8988T (cell line): ENCODE data around the gene POLN.

Source experiments
- DNase-seq: peaks from one replicate; pipeline ENCODE4 v3.0.0; 2011

Gene POLN

DNA sequence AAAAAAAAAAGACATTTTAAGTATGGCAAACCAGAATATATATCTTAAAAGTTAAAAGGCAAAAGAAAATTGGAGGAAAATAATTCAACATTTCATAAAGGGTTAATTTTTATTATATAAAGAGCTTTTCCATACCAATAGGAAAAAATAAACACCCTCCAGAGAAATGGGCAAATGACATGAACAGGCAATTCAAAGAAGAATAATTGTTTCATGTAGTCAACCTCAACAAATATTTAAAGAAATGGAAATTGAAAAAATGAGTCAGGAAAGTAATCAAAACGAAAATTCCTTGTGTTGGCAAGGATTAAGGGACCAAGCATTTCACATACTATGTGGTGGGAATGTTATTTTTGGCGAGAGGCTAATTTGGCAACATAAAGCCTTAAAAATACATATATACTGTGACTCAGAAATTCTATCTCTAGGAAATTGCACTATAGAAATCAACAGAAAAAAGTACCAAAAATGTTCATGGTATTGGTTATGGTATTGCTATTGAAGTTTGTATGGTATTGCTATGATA, 87.6 kb downstream of the POLN start:
- no peak for DNase-seq

DNA sequence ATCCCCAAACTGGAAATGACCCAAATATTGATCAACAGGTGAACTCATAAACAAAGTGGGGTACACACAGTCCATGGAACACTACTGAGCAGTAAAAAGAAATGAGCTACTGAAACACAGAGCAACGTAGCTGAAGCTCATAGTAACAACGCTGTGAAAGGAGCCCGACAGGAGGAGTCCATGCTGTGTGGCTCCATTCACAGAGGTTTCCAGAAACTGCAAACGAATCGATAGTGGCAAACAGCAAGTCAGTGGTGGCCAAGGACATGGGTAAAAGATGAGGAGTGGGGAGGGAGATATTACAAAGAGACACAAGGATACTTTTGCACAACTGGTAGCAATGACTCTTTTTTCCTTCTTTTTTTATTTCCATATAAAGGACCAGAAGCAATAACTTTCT, 90.4 kb downstream of the POLN start:
- DNase-seq = no peak

- DNase-seq = no peak
Measured at GRCh38 chr4:2150076-2150475, 91.8 kb downstream of the POLN start.

- no peak for DNase-seq
Measured at GRCh38 chr4:2142630-2143427, 99.1 kb downstream of the POLN start.

DNA sequence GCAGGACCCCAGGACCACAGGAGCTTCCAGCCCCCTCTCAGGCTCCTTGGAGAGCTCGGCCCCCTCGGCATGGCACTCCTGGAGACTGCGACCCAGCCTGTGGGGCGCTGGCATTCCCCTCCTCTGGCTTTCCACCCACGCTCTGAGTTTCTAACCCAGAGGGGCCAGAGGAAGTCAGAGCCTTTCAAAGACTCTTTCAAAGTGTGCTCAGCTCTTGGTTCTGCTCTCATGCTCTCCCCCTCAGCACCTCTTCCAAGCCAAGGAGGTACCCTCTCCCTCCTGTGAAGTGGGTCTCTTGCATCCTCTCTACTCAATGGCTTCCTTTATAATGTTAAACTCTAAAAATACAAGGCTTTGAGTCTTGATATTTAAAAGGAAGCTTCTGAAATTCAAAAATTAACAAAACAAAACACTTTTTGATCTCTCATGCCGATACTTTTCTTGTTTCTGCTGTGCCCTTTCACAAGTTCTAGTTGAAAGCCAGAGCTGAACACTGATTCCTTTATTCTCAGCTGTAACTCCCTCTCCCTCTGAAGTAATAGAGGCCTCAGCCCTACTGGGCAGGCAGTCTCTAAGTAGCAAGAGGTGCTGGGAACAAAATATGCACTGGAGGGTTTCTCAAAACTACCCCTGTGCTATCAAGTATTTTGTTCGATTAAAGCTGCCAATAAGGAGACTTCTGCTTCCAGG, 100.0 kb downstream of the POLN start:
- DNase-seq = no peak

GRCh38 chr4:2141022-2141761, 100.7 kb downstream of the POLN start:
- no peak for DNase-seq

GRCh38 chr4:2138846-2139500, 102.9 kb downstream of the POLN start:
- DNase-seq = no peak

- DNase-seq = no peak
Measured at GRCh38 chr4:2136726-2137125, 105.2 kb downstream of the POLN start.

GRCh38 chr4:2135083-2135482, 106.8 kb downstream of the POLN start:
- no peak for DNase-seq

DNA sequence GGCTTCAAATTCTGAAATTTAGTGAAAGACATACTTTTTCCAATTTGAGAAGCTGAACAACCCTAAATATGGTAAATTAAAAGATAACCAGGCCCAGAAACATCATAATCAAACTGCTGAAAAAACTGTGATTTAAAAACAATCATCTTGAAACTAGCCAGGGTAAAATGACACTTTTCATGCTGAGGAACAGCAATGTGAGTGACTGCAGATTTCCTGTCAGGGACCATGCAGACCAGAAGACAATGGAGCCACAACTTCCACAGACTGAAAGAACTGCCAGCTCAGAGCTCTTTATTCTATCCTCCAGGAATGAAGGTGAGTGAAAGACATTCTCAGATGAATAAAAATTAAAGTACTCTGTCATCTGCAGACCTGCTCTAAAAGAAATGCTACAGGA, 109.5 kb downstream of the POLN start:
- no peak for DNase-seq

- DNase-seq = no peak
Measured at GRCh38 chr4:2127609-2128332, 114.2 kb downstream of the POLN start.

- no peak for DNase-seq
Measured at GRCh38 chr4:2126309-2127043, 115.4 kb downstream of the POLN start.

DNA sequence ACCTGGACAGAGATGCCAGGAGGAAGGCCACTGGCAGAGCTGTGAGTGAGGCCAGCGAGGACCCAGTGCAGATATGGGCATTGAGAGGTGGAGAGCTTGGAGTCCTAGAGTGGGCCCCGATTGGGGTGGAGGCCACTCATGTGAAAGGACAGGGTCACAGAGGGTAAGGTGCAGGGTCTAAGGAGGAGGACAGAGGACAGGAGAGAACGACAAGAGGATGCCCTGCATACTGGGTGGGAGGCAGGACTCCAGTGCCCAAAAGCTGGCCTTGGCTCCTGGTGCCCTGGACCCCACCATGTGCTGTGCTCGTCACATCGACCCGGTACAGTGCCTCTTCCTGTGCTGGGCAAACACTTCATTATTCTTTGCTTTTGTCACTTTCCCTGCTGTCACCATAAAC, 116.1 kb downstream of the POLN start:
- no peak for DNase-seq

DNA sequence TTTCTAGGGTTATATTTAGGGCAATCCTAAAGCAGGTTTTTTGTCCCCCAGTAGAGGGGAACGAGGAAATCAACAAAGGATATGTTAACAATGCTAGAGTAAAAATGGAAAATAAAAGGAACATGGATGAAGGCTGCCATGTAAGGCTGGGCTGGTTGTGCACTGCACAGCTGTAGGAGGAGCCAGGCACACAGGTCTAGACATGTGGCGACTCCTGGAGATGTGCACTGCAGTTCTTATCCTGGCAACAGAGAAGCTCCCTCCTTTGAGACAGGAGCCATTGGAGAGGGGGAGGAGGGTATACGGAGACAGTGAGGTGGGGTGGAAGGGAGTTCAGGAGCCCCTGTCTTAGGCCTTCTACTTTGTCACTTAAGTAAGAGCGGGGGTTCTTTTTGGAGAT, 116.9 kb downstream of the POLN start:
- no peak for DNase-seq

DNA sequence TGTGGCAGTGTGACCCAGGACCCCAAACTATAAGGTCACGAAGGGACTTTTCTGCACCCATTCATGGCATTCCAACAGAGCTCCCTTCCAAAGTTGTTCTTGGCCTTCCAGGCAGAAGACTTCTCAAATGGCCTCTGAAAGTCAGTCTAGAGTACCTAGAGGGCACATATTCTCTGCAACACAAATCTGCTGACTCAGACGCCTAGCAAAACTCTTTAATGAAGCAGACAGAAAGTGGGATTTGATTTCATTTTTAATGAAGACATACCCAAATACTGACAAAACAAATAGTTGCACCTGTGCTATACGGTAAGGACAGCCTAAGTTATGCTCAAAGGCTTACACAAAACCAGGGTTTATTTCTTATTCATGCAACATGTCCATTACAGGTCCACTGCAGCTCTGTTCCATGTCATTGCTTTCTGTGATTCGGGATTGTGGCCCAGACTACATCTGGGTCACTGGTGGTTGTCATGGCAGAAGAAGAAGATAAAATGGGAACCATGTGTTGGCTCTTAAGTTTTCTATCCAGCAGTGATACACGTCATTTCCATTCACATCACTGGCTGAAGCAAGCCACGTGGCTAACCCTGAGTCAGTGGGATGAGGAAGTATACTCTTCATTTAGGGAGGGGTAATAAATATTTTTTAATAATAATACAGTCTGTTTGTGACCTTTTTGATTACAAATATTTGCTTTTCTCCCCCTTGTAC, 125.1 kb downstream of the POLN start:
- no peak for DNase-seq

DNA sequence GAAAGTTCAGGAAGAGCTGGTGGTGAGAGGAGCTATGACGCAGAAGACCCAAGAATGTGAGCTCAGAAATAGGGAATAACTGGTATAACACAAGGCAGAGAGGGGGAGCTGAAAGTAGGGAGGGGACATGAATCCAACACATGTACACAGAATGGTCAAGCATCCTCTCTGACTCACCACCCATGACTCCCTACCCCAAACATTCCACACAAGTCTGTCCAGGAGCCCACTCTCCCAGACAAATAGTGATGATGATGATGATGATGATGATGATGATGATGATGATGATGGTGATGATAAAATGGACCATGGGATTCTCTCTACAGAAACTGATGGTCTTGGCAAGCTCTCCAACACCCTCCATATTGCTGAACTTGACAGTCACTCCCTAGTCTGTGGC, 136.4 kb downstream of the POLN start:
- DNase-seq = no peak

DNA sequence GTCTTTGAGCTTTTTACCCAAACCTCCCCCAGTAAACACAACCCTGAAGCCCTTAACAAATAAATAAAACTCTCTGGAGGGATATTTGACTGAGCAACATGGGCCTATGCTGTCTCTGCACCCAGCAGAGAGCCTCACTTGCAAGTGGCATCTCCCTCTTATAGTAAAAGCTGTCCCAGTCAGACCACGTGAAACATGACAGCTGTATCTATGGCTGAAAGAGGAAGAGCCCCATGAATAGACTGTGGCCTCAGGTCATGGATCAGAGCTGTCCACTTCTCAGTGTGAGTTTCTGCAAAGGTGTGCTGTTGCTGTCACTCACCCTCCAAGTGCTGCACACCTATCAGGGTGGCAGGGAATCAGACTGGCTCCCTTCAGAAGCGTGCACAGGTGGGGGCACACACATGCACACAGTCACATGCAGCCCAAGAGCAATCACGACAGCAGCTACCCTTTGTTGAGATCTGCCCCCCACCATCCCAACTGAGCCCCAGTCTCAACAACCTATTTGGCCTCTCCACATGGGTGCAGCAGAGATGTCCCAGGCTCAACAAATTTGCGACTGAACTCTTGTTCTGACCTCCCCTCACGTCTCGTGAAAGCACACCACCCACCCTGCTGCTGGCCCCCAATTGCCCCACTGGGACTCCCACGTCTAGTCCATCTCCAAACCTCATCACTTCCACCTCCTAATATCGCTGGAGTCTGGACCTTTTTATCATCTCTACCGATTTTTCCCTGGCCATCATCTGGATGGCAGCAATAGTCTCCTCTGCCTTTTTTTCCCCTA, 137.2 kb downstream of the POLN start:
- no peak for DNase-seq

DNA sequence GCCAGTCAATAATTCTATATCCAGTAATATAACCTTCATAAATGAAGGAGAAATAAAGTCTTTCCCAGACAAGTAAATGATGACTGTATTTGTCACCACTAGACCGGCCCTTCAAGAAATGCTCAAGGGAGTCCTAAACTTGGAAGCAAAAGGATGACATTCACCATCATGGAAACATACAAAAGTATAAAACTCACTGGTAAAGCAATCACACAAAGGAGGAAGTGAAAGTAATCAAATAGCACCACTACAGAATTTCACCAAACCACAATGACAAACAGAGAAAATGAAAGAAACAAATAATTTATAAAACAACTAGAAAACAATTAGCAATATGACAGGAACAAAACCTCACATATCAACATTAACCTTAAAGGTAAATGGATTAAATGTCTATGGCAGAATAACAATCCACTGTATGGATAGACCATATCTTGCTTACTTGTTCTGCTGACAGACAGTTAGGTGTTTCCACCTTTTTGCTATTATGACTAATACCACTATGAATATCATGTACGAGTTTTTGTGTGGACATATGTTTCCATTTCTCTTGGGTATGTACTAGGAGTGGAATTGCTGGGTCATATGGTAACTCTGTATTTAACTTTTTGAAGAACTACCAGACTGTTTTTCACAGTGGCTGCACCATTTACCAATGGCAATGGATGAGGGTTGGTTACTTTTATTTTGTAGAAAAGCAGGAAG, 137.9 kb downstream of the POLN start:
- no peak for DNase-seq

DNA sequence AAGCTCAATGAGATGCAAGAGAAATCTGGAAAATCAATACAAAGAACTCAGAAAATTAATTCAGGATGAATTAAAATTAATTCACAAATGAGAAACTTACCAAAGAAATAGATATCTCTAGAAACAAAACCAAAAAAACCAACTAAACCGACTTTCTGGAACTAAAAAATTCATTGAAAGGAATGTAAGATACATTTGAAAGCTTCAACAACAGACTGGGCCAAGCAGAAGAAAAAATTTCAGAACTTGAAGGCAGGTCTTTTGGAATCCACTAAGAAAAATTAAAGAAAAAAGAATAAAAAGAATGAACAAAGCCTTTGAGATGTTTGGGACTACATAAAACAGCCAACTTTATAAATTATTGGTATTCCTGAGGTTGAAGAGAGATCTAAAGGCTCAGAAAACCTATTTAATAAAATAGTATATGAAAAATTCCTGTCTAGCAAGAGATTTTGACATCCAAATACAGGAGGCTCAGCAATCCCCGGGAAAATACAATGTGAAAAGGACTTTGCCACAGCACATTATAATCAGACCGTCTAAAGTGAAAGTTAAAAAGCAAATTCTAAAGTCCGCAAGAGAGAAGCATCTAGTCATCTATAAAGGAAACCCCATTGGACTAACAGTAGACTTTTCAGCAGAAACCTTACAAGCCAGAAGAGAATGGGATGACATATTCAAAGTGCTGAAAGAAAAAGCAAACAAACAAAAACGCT, 138.6 kb downstream of the POLN start:
- no peak for DNase-seq
